Measurements from ENCODE around the gene CST9L. TPM values are rescaled to one million over a fixed set of nuclear protein-coding genes. Genes with fewer than 3 reads are reported as not detected.
"Not testable (repeated sequence)": the region's sequence is repeated elsewhere in the genome, so short reads cannot be mapped to it uniquely, and the experiment has no call there.

CST9L gene
- total RNA-seq, 2 donors from 2014 or later: not detected

DNA sequence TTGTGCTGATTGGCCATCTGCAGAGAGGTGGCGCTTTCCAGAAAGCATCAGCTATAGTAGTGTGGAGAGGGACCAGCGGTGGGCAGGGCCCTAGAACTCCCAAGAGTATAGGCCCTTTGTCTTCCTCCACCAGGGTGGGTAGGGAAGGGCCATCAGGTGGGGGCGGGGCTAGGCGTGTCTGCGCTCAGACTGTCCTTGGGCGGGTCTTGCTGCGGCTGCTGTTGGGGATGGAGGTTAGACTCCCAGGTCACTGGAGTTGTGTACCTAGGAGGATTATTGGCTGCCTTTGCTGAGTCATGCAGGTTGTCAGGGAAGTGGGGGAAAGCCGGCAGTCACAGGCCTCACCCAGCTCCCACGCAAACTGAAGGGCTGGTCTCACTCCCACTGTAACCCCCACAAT, 13.5 kb upstream of the CST9L start:
- peaks cover 19 to 29% of the 10 kb centered on the region in 2 donors for H3K27me3 Mint-ChIP-seq
- H3K4me3 Mint-ChIP-seq; ATAC-seq; H3K9me3 Mint-ChIP-seq; H3K4me1 Mint-ChIP-seq (ENCODE audit: low read depth in 2 of 2); H3K27ac Mint-ChIP-seq; DNase-seq (ENCODE audit: low spot score); H3K36me3 Mint-ChIP-seq: not testable (repeated sequence)

DNA sequence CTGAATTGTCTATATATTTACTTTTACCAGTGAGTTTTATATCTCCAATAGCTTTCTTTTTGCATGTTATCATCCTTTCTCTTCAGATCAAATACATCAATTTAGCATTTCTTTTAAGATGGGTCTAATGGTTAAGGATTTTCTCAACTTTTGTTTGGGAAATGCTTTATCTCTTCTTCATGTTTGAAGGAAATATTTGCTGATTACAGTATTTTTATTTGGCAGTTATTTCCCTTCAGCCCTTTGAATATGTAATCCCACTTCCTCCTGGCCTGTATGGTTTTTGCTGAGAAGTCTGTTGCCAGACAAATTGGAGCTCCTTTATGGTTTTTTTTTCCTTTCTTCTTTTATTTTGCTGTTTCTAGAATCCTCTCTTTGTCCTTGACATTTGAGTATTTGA, 6.7 kb upstream of the CST9L start:
- no peak for DNase-seq (ENCODE audit: low spot score)
- ATAC-seq: no peak
- Mint-ChIP-seq H3K9me3 (no peaks in the 10 kb centered on the region), H3K36me3 (no peaks in the 10 kb centered on the region), H3K27ac (no peak overlapping the region), H3K4me1 (ENCODE audit: low read depth in 2 of 2) (no peaks in the 10 kb centered on the region), H3K4me3 (no peak overlapping the region), H3K27me3 (peaks cover 9% of the 10 kb centered on the region in 2 donors)

DNA sequence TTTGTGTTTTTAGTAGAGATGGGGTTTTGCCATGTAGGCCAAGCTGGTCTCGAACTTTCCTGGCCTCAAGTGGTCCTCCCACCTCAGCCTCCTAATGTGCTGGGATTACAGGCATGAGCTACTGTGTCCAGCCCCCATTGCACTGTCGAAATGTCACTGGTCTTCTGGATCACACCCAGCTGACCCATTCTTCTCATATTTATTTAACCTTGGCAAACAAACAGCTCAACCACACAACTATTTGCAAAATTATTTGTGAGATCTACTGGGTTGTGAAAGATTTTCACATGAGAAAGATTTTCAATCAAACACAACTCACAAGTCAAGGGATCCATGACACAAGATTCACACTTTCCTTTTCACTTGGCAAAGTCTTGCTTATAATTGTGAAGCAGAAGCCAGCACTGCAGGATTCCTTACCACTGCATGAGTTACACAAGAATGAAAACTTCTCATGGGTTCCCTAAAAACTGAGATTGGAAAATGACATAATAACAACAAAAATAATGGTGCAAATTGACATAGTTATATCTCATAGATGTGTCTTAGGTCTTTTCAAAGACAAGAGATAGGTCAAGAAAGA, 2.0 kb upstream of the CST9L start:
- H3K4me3 Mint-ChIP-seq: no peak overlapping the region
- H3K27me3 Mint-ChIP-seq: peaks cover 8 to 9% of the 10 kb centered on the region in 2 donors
- no peaks in the 10 kb centered on the region for H3K9me3 Mint-ChIP-seq
- no peaks in the 10 kb centered on the region for H3K36me3 Mint-ChIP-seq
- no peak for ATAC-seq
- no peaks in the 10 kb centered on the region for H3K4me1 Mint-ChIP-seq (ENCODE audit: low read depth in 2 of 2)
- H3K27ac Mint-ChIP-seq: no peak overlapping the region
- no peak for DNase-seq (ENCODE audit: low spot score)

DNA sequence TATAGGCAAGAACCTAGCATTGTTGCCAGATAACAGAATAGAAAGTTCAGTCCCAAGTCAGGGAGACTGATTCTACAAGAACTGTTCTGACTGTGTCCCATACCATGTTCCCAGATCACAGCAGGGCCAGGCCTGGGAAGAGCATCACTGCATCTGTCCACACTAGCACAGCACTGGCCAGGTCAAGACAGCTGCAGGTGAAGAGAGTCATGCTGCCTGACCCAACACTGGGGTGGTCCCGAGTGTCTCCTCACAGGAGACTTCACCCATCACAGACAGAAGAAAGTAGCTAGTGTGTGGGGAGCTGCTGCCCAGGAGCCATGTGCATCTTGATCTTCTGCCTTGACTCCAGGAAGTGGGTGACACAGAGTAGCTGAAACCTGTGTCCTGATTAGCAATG, 1.3 kb upstream of the CST9L start:
- Mint-ChIP-seq H3K4me1 (ENCODE audit: low read depth in 2 of 2) (no peaks in the 10 kb centered on the region), H3K4me3 (no peak overlapping the region), H3K27me3 (peaks cover 1 to 9% of the 10 kb centered on the region in 2 donors), H3K27ac (no peak overlapping the region), H3K9me3 (no peaks in the 10 kb centered on the region), H3K36me3 (no peaks in the 10 kb centered on the region)
- DNase-seq (ENCODE audit: low spot score) (no peak), ATAC-seq (peak in 1 of 2 donors; percentile 69)

GRCh38 chr20:23568971-23569330, 667 bp upstream of the CST9L start:
- no peak overlapping the region for H3K4me3 Mint-ChIP-seq
- DNase-seq (ENCODE audit: low spot score): no peak
- H3K36me3 Mint-ChIP-seq: no peaks in the 10 kb centered on the region
- H3K9me3 Mint-ChIP-seq: no peaks in the 10 kb centered on the region
- no peak overlapping the region for H3K27ac Mint-ChIP-seq
- peaks cover 0 to 5% of the 10 kb centered on the region in 2 donors for H3K27me3 Mint-ChIP-seq
- ATAC-seq: no peak
- H3K4me1 Mint-ChIP-seq (ENCODE audit: low read depth in 2 of 2): no peaks in the 10 kb centered on the region

DNA sequence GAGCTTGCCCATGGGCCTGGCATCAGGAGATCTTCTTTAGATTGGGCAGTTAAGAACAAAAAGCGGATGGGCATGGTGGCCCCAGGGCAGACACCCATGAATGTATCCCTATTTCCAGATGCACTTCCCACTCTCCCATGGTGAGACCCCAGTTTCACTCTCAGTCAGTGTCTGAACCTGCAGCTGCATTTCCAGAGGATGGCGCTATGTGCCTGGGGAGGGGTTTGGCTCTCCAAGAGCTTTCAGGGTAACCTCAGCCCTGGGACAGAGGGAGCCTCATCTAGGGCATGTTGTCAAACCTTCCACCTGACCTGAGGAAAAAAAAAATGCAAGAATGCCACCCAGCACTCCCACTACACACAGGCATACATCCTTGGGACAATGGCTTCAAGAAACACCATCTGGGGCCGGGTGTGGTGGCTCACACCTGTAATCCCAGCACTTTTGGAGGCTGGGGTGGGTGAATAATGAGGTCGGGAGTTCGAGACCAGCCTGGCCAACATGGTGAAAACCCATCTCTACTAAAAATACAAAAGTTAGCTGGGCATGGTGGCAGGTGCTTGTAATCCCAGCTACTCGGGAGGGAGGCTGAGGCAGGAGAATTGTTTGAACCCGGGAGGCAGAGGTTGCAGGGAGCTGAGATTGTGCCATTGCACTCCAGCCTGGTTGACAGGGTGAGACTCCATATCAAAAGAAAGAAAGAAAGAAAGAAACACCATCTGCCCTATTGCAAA, 1.9 kb downstream of the CST9L start:
- Mint-ChIP-seq H3K27me3 (no peaks in the 10 kb centered on the region), H3K4me3 (no peak overlapping the region), H3K9me3 (peaks cover 4% of the 10 kb centered on the region), H3K36me3 (peaks cover 8% of the 10 kb centered on the region), H3K27ac (no peak overlapping the region), H3K4me1 (ENCODE audit: low read depth in 2 of 2) (no peaks in the 10 kb centered on the region)
- no peak for ATAC-seq
- no peak for DNase-seq (ENCODE audit: low spot score)

GRCh38 chr20:23565503-23566045, 2.7 kb downstream of the CST9L start:
- H3K27ac Mint-ChIP-seq: no peak overlapping the region
- DNase-seq (ENCODE audit: low spot score) (peak; percentile 44), ATAC-seq (peak in 1 of 2 donors; percentile 8)
- H3K9me3 Mint-ChIP-seq: peaks cover 4% of the 10 kb centered on the region
- peaks cover 8% of the 10 kb centered on the region for H3K36me3 Mint-ChIP-seq
- H3K4me1 Mint-ChIP-seq (ENCODE audit: low read depth in 2 of 2): no peaks in the 10 kb centered on the region
- no peak overlapping the region for H3K4me3 Mint-ChIP-seq
- H3K27me3 Mint-ChIP-seq: no peaks in the 10 kb centered on the region

DNA sequence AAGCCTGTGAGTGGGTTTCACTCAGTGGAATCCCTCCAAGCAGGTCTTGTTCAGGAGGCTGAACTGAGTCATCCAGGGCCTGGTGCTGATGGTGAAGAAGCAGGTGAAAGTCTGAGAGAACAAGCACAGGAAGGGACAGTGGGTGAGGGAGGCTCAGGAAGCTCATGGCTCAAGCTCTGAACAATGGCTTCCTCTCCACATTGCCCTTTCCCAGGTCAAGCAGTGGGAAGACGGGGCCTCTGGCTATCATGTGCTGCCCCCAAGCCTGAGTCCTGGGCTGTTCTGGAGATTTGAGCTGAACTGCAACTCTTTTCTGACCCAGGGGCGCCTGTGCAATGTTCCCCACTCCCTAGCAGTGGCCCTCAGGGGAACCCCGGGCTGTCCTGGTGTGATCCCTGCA, 3.4 kb downstream of the CST9L start:
- Mint-ChIP-seq H3K36me3 (peaks cover 13% of the 10 kb centered on the region), H3K9me3 (peaks cover 6% of the 10 kb centered on the region), H3K4me3 (no peak overlapping the region), H3K27me3 (peaks cover 0 to 2% of the 10 kb centered on the region in 2 donors), H3K4me1 (ENCODE audit: low read depth in 2 of 2) (no peaks in the 10 kb centered on the region), H3K27ac (no peak overlapping the region)
- DNase-seq (ENCODE audit: low spot score) (no peak), ATAC-seq (no peak)

GRCh38 chr20:23562721-23563342, 5.5 kb downstream of the CST9L start:
- H3K27me3 Mint-ChIP-seq: peaks cover 5 to 9% of the 10 kb centered on the region in 2 donors
- H3K4me1 Mint-ChIP-seq (ENCODE audit: low read depth in 2 of 2): no peaks in the 10 kb centered on the region
- peaks cover 22% of the 10 kb centered on the region for H3K36me3 Mint-ChIP-seq
- ATAC-seq: no peak
- no peak overlapping the region for H3K4me3 Mint-ChIP-seq
- DNase-seq (ENCODE audit: low spot score): peak; percentile 45
- H3K27ac Mint-ChIP-seq: no peak overlapping the region
- H3K9me3 Mint-ChIP-seq: peaks cover 10% of the 10 kb centered on the region

DNA sequence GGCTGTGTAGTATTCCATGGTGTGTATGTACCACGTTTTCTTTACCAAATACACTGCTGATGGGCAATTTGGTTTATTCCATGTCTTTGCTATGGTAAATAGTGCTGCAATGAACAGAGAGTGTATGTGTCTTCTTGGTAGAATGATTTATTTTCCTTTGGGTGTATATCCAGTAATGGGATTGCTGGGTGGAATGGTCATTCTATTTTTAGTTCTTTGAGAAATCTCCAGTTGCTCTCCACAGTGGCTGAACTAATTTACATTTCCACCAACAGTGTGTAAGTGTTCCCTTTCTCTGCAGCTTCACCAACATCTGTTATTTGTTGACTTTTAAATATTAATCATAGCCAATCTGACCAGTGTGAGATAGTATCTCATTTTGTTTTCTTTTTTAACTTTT, 13.9 kb downstream of the CST9L start:
- H3K9me3 Mint-ChIP-seq: peaks cover 11% of the 10 kb centered on the region

DNA sequence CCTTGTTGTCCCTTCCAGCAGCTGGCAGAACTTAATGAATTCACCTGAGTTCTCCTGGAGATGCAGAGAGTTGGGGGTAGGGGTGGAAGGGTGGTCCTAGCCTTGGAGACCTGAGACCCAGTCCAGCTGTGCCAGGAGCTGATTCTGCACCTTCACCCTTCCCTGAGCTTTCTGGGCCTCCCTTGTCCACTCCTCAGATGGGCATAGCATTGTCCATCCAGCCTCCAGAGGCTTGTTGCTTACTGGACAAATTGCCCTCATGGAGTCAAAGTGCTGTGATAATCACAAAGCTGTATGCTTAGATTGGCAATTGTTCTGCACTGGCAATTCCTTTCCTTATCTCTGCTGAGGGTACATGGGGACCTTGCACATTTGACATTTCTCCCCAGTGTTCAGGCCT, 16.5 kb downstream of the CST9L start:
- H3K27me3 Mint-ChIP-seq: no peaks in the 10 kb centered on the region
- ATAC-seq (no peak), DNase-seq (ENCODE audit: low spot score) (no peak)
- no peak overlapping the region for H3K27ac Mint-ChIP-seq
- H3K9me3 Mint-ChIP-seq: no peaks in the 10 kb centered on the region
- H3K4me1 Mint-ChIP-seq (ENCODE audit: low read depth in 2 of 2): no peaks in the 10 kb centered on the region
- no peaks in the 10 kb centered on the region for H3K36me3 Mint-ChIP-seq
- no peak overlapping the region for H3K4me3 Mint-ChIP-seq

More for the DNA sequence above, 13.9 kb downstream of the CST9L start:
- H3K36me3 Mint-ChIP-seq: peaks cover 16% of the 10 kb centered on the region
- H3K4me1 Mint-ChIP-seq (ENCODE audit: low read depth in 2 of 2): no peaks in the 10 kb centered on the region
- H3K27ac Mint-ChIP-seq: no peak overlapping the region
- no peak overlapping the region for H3K4me3 Mint-ChIP-seq
- DNase-seq (ENCODE audit: low spot score): no peak
- H3K27me3 Mint-ChIP-seq: peaks cover 5 to 16% of the 10 kb centered on the region in 2 donors
- no peak for ATAC-seq

- no peaks in the 10 kb centered on the region for H3K36me3 Mint-ChIP-seq
- H3K9me3 Mint-ChIP-seq: no peaks in the 10 kb centered on the region
- H3K27me3 Mint-ChIP-seq: no peaks in the 10 kb centered on the region
- H3K4me1 Mint-ChIP-seq (ENCODE audit: low read depth in 2 of 2): no peaks in the 10 kb centered on the region
- ATAC-seq: no peak
- H3K4me3 Mint-ChIP-seq: no peak overlapping the region
- H3K27ac Mint-ChIP-seq: no peak overlapping the region
- no peak for DNase-seq (ENCODE audit: low spot score)
These were observed 16.9 kb downstream of the CST9L start for GRCh38 chr20:23551383-23551782.

GRCh38 chr20:23550227-23550626, 18.1 kb downstream of the CST9L start:
- Mint-ChIP-seq H3K27me3 (no peaks in the 10 kb centered on the region), H3K9me3 (no peaks in the 10 kb centered on the region), H3K27ac (no peak overlapping the region), H3K4me3 (no peak overlapping the region), H3K4me1 (ENCODE audit: low read depth in 2 of 2) (no peaks in the 10 kb centered on the region), H3K36me3 (no peaks in the 10 kb centered on the region)
- DNase-seq (ENCODE audit: low spot score) (no peak), ATAC-seq (no peak)

- no peaks in the 10 kb centered on the region for H3K36me3 Mint-ChIP-seq
- H3K9me3 Mint-ChIP-seq: no peaks in the 10 kb centered on the region
- H3K4me3 Mint-ChIP-seq: no peak overlapping the region
- DNase-seq (ENCODE audit: low spot score) (no peak), ATAC-seq (peak in 1 of 2 donors; percentile 5)
- no peak overlapping the region for H3K27ac Mint-ChIP-seq
- H3K27me3 Mint-ChIP-seq: no peaks in the 10 kb centered on the region
- H3K4me1 Mint-ChIP-seq (ENCODE audit: low read depth in 2 of 2): no peaks in the 10 kb centered on the region
These were observed 19.9 kb downstream of the CST9L start for GRCh38 chr20:23548408-23548807.

All from natural killer cell treated with Interleukin-12 subunit alpha and Interleukin-12 subunit beta and Interleukin-15 and Interleukin-18, amount 100 ng/mL, for 72 hours (primary cell).